Measurements from ENCODE around the gene PDE4D. TPM values are rescaled to one million over a fixed set of nuclear protein-coding genes. Genes with fewer than 3 reads are reported as not detected.
A peak's percentile ranks its signal among the peaks of the same experiment; 100 is the strongest.

The PDE4D gene
- total and polyA plus RNA-seq, 9 donors, result 21.1 to 65.9 (median 33.0) TPM

DNA sequence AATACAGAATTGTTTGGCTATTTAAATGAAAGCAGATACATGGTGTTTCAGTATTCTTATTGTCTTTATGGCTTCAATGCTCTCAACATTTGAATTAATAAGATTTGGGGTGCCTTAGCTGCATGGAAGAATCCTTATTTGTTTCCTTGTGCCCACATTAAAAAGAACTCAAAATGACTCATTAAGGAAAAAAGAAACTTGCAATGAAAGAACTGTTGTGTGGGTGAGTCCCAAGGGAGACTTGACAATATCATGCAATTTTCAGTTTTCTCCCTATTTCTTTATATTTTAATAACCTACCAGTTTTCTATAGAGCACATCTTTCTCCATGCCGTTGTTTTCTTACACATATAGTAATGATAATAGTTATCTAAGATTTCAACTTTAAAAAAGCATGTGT, 404.0 kb downstream of the PDE4D start:
- no peaks in the 10 kb centered on the region for H3K27me3 ChIP-seq (ENCODE audit: control insufficient read depth, insufficient read depth, low read length)
- no CpG with 5 or more reads among the region's 1 CpG for WGBS (ENCODE audit: insufficient coverage)
- H3K36me3 ChIP-seq (ENCODE audit: control insufficient read depth, insufficient read depth, low read length), result no peaks in the 10 kb centered on the region
- H3K4me1 ChIP-seq (ENCODE audit: control insufficient read depth, insufficient read depth, low read length), result peaks cover 3% of the 10 kb centered on the region
- no peak overlapping the region for H3K27ac ChIP-seq (ENCODE audit: low read length)
- H3K4me3 ChIP-seq (ENCODE audit: low read length), result no peak overlapping the region
- no peaks in the 10 kb centered on the region for H3K9me3 ChIP-seq (replicated peaks; ENCODE audit: control insufficient read depth, low read depth, low read length)
- DNase-seq, result no peak

DNA sequence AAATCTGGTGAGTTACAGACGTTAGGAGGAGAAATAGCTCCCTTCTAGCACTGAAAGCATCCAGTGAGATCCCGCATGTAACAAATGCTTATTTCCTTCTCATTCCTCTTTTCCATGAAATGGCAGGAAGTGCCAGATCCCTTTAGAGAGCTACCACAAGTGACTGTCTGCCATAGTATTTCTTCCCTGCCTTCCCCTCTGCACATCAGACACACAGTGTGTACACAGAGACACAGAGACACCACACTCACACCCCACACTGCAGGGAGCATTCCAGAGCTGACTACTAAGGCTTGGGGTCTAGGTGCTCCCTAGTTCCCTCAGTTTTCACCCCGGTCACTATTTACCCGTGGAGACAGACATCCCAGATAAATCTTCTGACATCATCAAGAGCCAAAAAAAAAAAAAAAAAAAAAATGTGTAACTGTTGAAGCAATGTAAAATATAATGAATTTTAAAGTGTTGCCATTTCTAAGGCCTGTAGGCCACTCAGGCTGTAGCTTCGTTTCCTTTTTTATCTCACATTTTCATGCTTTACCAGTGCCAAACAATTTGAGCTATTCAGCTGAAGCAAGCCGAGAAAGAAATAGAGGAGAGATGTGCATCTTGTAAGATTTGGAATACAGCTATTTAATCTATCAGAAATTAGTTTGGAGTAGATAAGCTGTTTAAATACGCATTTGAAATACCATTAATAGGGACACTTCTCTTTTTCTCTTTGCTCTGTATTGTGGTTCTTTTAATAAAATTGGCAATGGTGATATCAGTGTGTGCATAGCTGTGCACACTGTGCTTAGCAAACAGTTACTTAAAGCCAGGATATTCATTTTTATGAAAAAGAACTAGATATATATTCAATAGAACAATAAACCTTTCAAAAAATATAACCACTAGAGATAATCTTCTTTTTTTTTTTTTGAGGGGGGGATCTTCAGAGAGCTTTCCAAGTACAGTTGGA, 405.5 kb downstream of the PDE4D start:
- H3K4me1 ChIP-seq (ENCODE audit: control insufficient read depth, insufficient read depth, low read length), result peaks cover 3% of the 10 kb centered on the region
- H3K27ac ChIP-seq (ENCODE audit: low read length), result no peak overlapping the region
- WGBS (ENCODE audit: insufficient coverage), result 67% methylated on average over 1 of the region's 7 CpGs
- no peaks in the 10 kb centered on the region for H3K9me3 ChIP-seq (replicated peaks; ENCODE audit: control insufficient read depth, low read depth, low read length)
- H3K4me3 ChIP-seq (ENCODE audit: low read length), result no peak overlapping the region
- no peaks in the 10 kb centered on the region for H3K27me3 ChIP-seq (ENCODE audit: control insufficient read depth, insufficient read depth, low read length)
- H3K36me3 ChIP-seq (ENCODE audit: control insufficient read depth, insufficient read depth, low read length), result no peaks in the 10 kb centered on the region
- peak; percentile 59 for DNase-seq

DNA sequence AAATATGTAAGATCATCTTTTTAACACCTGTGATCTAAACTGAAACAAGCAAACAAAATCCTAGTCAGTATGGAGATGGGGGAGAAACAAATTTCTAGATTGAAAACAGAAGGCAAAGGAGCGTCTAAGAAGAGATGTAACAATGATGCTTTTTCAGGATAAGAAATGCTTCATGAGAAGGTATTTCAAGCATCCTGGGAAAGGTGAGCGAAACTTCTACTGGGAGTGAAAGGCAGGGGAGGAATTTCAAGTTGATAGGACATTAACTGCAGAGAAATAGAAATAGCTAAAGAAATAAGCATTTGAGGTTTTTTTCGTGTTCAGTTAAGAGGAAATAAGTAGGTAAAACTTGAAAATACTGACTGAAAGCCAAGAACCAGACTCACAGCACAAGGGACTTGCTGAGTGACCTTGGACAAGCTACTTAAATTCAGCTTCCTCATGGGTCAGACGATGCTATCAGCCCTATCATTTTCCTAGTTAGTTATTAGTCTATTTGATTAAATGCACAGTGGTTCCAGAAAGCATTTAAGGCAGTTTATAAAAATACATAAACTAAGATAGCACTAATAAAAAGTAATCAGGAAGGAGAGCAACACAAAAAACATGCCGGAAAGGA, 406.3 kb downstream of the PDE4D start:
- 62% methylated on average over 3 of the region's 5 CpGs for WGBS (ENCODE audit: insufficient coverage)
- Histone ChIP-seq H3K4me3 (ENCODE audit: low read length) (no peak overlapping the region), H3K27ac (ENCODE audit: low read length) (no peak overlapping the region), H3K9me3 (replicated peaks; ENCODE audit: control insufficient read depth, low read depth, low read length) (no peaks in the 10 kb centered on the region), H3K27me3 (ENCODE audit: control insufficient read depth, insufficient read depth, low read length) (no peaks in the 10 kb centered on the region), H3K36me3 (ENCODE audit: control insufficient read depth, insufficient read depth, low read length) (no peaks in the 10 kb centered on the region), H3K4me1 (ENCODE audit: control insufficient read depth, insufficient read depth, low read length) (peaks cover 3% of the 10 kb centered on the region)
- no peak for DNase-seq

DNA sequence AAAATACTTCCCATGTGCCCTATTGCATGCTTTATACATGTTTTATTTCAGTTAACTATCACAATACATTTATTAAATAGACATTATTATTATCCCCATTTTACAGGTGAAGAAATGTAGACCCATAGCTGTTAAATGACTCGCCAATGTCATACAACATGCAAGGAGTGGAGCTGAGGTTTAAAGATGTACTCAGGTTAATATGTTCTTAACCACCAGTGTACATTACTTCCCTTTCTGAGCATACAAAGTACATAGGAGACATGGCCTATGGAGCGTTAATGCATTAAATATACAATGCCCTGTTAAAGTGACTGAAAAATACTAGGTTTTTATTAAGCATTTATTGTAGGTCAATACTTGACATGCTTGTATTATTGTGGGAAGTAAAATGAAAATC, 407.0 kb downstream of the PDE4D start:
- WGBS (ENCODE audit: insufficient coverage), result no CpG with 5 or more reads among the region's 2 CpGs
- H3K9me3 ChIP-seq (replicated peaks; ENCODE audit: control insufficient read depth, low read depth, low read length), result no peaks in the 10 kb centered on the region
- H3K36me3 ChIP-seq (ENCODE audit: control insufficient read depth, insufficient read depth, low read length), result no peaks in the 10 kb centered on the region
- DNase-seq, result no peak
- H3K4me3 ChIP-seq (ENCODE audit: low read length), result no peak overlapping the region
- H3K4me1 ChIP-seq (ENCODE audit: control insufficient read depth, insufficient read depth, low read length), result peaks cover 3% of the 10 kb centered on the region
- H3K27ac ChIP-seq (ENCODE audit: low read length), result no peak overlapping the region
- no peaks in the 10 kb centered on the region for H3K27me3 ChIP-seq (ENCODE audit: control insufficient read depth, insufficient read depth, low read length)

DNA sequence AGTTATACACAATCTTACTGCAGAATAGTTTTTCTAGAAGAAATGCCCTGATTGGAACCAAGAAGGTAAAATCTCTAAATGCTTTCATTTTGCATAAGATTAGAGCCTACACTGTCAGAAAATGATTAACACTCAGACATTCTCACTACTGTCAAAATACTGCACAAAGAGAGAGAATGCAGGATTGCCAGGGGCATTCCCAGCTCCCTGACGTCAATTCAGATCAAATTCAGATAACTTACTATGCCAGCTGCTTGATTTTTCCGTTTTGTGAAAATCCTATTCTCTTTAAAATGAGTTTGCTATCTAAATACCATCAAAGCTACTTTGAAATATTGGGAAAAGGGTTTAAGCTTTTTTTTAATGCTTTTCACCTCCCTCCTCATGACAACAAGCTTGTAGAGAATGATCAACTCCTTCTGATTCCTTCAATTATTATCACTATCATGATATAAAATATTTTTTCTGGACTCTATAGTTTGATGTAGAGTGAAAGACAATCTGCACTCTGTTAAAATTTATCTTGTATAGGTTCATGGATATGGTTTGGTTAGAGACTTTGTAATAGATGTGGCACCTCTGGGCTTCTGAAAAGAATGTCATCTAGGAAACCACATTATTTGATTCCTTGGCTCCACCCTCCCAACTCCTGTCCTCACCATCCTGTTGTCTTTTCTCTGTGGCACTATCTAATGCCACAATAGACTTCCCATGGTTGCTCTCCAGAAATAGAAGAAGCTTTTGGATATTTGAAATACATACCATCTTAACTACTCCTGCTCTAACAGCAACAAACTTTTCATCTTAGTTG, 407.7 kb downstream of the PDE4D start:
- no peaks in the 10 kb centered on the region for H3K27me3 ChIP-seq (ENCODE audit: control insufficient read depth, insufficient read depth, low read length)
- DNase-seq, result peak; percentile 13
- no peak overlapping the region for H3K4me3 ChIP-seq (ENCODE audit: low read length)
- no peak overlapping the region for H3K27ac ChIP-seq (ENCODE audit: low read length)
- peaks cover 3% of the 10 kb centered on the region for H3K4me1 ChIP-seq (ENCODE audit: control insufficient read depth, insufficient read depth, low read length)
- no peaks in the 10 kb centered on the region for H3K36me3 ChIP-seq (ENCODE audit: control insufficient read depth, insufficient read depth, low read length)
- H3K9me3 ChIP-seq (replicated peaks; ENCODE audit: control insufficient read depth, low read depth, low read length), result no peaks in the 10 kb centered on the region
- WGBS (ENCODE audit: insufficient coverage), result no CpG with 5 or more reads among the region's 2 CpGs

DNA sequence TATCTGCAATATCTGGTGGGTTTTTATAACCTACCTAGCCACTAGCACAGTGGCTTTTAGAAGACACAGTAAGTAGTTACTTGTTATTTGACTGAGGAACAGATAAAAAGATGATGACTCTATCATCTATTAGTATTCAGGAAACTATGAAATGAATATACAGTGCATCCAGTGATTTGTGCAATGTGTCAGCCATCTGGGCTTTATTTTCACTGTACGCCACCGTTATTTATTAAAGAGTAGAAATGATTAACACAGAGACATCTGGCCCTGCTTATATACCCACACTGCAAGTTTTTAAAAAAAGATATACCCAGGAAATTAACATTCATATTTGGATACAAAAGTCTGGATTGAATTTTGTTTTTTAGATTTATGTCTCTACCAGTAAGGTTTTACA, 408.4 kb downstream of the PDE4D start:
- Histone ChIP-seq H3K36me3 (ENCODE audit: control insufficient read depth, insufficient read depth, low read length) (no peaks in the 10 kb centered on the region), H3K27ac (ENCODE audit: low read length) (no peak overlapping the region), H3K4me1 (ENCODE audit: control insufficient read depth, insufficient read depth, low read length) (peaks cover 3% of the 10 kb centered on the region), H3K27me3 (ENCODE audit: control insufficient read depth, insufficient read depth, low read length) (no peaks in the 10 kb centered on the region), H3K4me3 (ENCODE audit: low read length) (no peak overlapping the region), H3K9me3 (replicated peaks; ENCODE audit: control insufficient read depth, low read depth, low read length) (no peaks in the 10 kb centered on the region)
- WGBS (ENCODE audit: insufficient coverage), result no CpG with 5 or more reads among the region's 2 CpGs
- DNase-seq, result no peak

DNA sequence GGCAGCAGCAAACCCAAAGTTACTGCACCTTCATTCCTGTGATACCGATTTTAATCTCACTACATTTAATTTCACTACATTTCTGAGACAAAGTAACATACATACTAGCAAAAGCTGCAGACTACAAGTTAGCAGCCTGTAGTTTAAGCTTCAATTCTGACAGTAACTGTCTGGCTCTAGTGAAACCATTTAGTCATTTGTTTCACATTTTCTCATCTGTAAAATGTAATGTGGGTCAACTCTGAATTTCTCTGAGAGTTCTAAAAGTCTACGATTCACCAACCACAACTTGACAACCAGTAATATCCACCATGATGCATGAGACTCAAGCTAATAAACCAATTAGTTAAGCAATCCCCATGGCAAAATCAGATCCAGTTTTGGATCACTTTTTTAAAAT, 408.9 kb downstream of the PDE4D start:
- Histone ChIP-seq H3K36me3 (ENCODE audit: control insufficient read depth, insufficient read depth, low read length) (no peaks in the 10 kb centered on the region), H3K4me3 (ENCODE audit: low read length) (no peak overlapping the region), H3K4me1 (ENCODE audit: control insufficient read depth, insufficient read depth, low read length) (peaks cover 3% of the 10 kb centered on the region), H3K27me3 (ENCODE audit: control insufficient read depth, insufficient read depth, low read length) (no peaks in the 10 kb centered on the region), H3K27ac (ENCODE audit: low read length) (no peak overlapping the region), H3K9me3 (replicated peaks; ENCODE audit: control insufficient read depth, low read depth, low read length) (no peaks in the 10 kb centered on the region)
- no peak for DNase-seq
- 80% methylated on average over 2 of the region's 2 CpGs for WGBS (ENCODE audit: insufficient coverage)

DNA sequence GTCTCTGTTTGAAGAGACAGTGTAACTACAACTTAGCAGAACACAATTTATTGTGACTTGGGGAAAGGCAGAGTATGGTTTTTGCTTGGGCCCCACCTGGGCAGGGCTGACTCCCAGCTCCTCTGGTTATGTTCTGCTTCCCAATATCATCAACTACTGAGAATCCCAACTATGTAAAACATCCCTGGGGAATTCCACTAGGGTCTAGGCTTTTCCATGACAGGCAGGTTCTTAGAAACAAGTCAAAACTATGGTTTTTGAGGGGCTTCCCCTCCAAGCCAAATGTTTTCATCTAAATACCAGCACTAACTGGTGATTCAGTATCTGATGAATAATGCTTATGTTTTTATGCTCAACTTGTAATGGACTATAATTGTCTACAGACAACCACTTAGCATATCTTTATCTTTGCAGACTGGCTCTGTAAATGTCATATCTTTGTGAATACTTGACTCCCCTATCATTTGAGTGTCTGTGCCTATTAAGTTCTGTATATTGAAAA, 409.5 kb downstream of the PDE4D start:
- H3K27me3 ChIP-seq (ENCODE audit: control insufficient read depth, insufficient read depth, low read length), result no peaks in the 10 kb centered on the region
- peaks cover 3% of the 10 kb centered on the region for H3K4me1 ChIP-seq (ENCODE audit: control insufficient read depth, insufficient read depth, low read length)
- DNase-seq, result no peak
- no peak overlapping the region for H3K4me3 ChIP-seq (ENCODE audit: low read length)
- no peaks in the 10 kb centered on the region for H3K36me3 ChIP-seq (ENCODE audit: control insufficient read depth, insufficient read depth, low read length)
- no peaks in the 10 kb centered on the region for H3K9me3 ChIP-seq (replicated peaks; ENCODE audit: control insufficient read depth, low read depth, low read length)
- H3K27ac ChIP-seq (ENCODE audit: low read length), result no peak overlapping the region

DNA sequence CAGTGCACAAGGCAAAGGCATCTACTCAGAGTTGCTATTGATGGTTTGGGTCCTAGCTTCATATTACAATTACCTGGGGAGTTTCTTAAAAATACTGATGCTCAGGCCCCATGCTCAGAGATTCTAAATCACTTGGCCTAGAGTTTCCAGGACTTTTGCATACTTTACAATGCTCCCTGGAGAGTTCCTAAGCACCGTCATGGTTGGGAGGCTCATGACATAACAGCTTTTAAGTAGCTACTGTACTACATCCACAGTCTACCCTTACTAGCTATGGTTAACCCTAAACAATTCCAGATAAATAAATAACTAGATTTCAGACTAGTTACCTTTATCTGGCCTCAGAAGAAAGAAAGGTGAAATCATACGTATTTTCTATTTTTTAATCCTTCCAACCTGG, 414.4 kb downstream of the PDE4D start:
- Histone ChIP-seq H3K4me1 (ENCODE audit: control insufficient read depth, insufficient read depth, low read length) (no peaks in the 10 kb centered on the region), H3K27me3 (ENCODE audit: control insufficient read depth, insufficient read depth, low read length) (no peaks in the 10 kb centered on the region), H3K4me3 (ENCODE audit: low read length) (no peak overlapping the region), H3K36me3 (ENCODE audit: control insufficient read depth, insufficient read depth, low read length) (no peaks in the 10 kb centered on the region), H3K9me3 (replicated peaks; ENCODE audit: control insufficient read depth, low read depth, low read length) (no peaks in the 10 kb centered on the region), H3K27ac (ENCODE audit: low read length) (no peak overlapping the region)
- DNase-seq, result no peak
- 17% methylated on average over 1 of the region's 2 CpGs for WGBS (ENCODE audit: insufficient coverage)

DNA sequence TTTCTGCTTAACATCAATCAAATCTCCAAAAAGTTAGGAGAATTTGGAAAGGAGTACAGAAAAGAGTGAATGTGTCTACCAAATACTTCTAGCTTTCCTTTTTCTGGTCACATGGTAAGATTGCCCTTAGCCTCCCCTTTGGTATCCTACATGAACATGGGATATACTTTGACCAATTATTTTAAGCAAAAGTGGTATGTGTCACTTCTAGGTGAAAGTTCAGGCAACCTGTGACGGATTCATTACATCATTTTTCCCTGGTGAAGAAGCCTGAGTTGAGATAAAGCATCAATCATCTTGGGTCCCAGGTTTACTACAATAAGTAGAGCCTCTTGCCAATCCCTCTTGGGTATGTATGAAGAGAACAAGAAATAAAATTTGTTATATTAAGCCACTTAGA, 419.2 kb downstream of the PDE4D start:
- no peaks in the 10 kb centered on the region for H3K36me3 ChIP-seq (ENCODE audit: control insufficient read depth, insufficient read depth, low read length)
- 100% methylated on average over 1 of the region's 1 CpG for WGBS (ENCODE audit: insufficient coverage)
- no peaks in the 10 kb centered on the region for H3K9me3 ChIP-seq (replicated peaks; ENCODE audit: control insufficient read depth, low read depth, low read length)
- no peak overlapping the region for H3K4me3 ChIP-seq (ENCODE audit: low read length)
- no peak for DNase-seq
- no peaks in the 10 kb centered on the region for H3K27me3 ChIP-seq (ENCODE audit: control insufficient read depth, insufficient read depth, low read length)
- H3K4me1 ChIP-seq (ENCODE audit: control insufficient read depth, insufficient read depth, low read length), result no peaks in the 10 kb centered on the region
- H3K27ac ChIP-seq (ENCODE audit: low read length), result no peak overlapping the region
